NCI-H460 (cell line): ENCODE results near the gene DLK2. TPM values are rescaled to one million over a fixed set of nuclear protein-coding genes. Genes with fewer than 3 reads are reported as not detected.
"Not testable (repeated sequence)": the region's sequence is repeated elsewhere in the genome, so short reads cannot be mapped to it uniquely, and the experiment has no call there.

Source experiments
- DNase-seq: peaks from one replicate; pipeline ENCODE4 v3.0.0-alpha.2; 2016; ENCODE audit warnings: low read depth; ENCODE audit errors: extremely low read depth
- total RNA-seq: library from RNA; depleted of rRNA; stranded (reverse); fragments of >200 nt; shearing (Covaris generic); gene quantifications from 2 replicates; pipeline ENCODE4 v1.2.3, GENCODE V29; 2014

Gene DLK2
- total RNA-seq, 1 experiment from 2014 or later: not detected

GRCh38 chr6:43481591-43482236 is 26.4 kb upstream of the DLK2 start:
- DNase-seq: no peak

DNA sequence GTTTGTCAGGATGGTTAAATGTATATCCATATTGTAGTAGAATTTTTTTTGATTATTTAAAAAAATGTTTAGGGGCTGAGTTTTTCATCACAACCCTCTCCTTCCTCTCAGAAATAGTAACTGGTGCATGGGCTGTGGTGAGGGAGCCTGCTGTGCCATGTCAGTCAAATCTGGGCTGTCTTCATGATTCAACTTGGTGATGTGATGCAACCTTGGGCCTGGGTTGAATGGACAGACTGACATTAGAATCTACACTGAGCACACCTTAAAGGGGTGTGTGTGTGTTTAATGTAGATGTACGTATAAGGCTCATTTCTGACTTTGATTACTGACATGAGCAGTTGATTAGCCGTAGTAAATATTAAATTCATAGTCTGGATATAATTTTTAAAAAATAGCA is 25.7 kb upstream of the DLK2 start:
- DNase-seq: no peak

- no peak for DNase-seq
Observed at GRCh38 chr6:43478008-43478372, 22.6 kb upstream of the DLK2 start.

DNA sequence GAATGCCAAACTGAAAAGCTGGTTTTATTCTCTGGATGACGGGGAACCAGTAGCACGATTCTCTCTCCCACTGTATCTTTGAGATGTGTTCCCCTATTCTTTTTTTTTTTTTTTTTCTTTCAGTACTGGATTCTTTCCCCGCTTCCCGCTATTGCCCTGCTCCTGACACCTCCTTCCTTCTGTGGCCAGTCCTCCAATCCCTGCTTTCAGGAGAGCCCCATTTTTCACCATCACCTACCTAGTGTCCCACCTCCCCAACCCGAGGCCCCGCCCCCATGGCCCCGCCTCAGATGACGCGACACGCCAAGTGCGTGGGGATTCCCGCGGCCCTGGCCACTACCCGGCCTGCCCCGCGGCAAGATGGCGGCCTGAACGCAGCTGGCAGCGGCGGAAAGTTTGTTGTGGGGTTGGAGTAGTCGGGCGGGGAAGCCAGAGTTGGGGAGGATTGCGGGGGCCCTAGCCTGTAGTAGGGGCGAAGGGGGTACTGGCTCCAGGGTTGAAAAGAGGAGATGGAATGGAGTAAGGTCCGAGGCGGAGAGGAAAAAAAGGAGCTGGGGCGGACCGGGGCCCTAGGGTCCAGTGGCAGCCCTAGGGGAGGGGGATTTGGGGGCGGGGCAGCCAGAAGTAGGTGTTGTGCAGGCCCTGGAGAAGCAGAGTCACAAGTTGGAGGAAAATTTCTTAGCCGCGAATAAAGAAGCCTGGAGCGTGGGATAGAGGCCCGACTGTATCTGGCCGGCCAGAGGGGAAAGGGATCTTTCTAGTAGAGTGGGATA is 22.1 kb upstream of the DLK2 start, which contains the start of gene TJAP1:
Gene TJAP1, plus strand, starts transcription at position 336 of the 773 bp plus-strand sequence. CDS start 21,432 bp downstream, outside the sequence.
- DNase-seq: peak; percentile 77

DNA sequence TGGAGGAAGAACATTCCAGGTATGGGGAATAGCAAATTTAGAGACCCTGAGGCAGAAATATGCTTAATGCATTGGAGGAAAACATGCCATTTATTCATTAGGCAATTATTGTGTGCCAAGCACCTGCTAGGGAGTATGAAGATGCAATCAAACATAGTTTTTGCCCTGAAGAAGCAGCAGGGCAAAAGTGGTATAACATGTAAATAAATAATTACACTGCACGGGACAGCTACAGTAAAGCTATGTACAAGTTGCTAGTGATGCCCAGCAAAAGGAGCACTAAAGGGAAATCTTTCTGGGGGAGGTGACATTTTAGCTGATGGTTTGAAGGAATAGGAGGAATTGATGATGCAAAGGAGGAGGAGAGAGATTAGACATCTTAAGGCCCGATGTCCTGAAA is 21.4 kb upstream of the DLK2 start:
- no peak for DNase-seq

- DNase-seq: no peak
Observed at GRCh38 chr6:43475516-43475915, 20.2 kb upstream of the DLK2 start.

DNA sequence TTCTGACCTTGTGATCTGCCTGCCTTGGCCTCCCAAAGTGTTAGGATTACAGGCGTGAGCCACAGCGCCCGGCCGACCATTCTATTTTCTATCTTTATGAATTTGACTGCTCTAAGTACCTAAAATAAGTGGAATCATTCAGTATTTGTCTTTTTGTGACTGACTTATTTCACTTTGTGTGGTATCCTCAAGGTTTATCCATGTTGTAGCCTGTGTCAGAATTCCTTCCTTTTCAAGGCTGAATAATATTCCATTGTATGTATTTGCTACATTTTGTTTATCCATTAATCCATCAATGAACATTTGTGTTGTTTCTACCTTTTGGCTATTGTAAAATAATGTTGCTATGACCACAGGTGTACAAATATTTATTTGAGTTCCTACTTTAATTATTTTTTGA is 17.2 kb upstream of the DLK2 start:
- no peak for DNase-seq

- DNase-seq: no peak
Observed at GRCh38 chr6:43471399-43471798, 16.1 kb upstream of the DLK2 start.

DNA sequence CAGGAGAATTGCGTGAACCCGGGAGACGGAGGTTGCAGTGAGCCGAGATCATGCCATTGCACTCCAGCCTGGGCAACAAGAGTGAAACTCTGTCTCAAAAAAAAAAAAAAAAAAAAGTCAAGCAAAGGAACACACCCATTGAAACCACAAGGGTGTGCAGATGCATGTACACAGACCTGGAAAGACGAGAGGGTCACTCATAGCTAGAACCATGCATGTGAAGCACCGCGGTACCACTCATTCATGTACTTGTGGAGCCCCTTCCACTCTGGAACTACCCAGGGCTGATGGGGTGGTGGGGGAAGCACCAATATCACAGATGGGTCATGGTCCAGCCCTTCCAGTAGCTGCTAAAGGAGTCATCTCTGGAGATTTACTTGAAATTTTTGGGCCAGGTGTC is 14.6 kb upstream of the DLK2 start:
- DNase-seq: no peak

- DNase-seq: no peak
Observed at GRCh38 chr6:43468748-43469681, 13.7 kb upstream of the DLK2 start.

GRCh38 chr6:43468240-43468639 is 12.9 kb upstream of the DLK2 start:
- no peak for DNase-seq

GRCh38 chr6:43467752-43468151 is 12.4 kb upstream of the DLK2 start:
- no peak for DNase-seq

GRCh38 chr6:43467265-43467664 is 11.9 kb upstream of the DLK2 start:
- DNase-seq: not testable (repeated sequence)

DNA sequence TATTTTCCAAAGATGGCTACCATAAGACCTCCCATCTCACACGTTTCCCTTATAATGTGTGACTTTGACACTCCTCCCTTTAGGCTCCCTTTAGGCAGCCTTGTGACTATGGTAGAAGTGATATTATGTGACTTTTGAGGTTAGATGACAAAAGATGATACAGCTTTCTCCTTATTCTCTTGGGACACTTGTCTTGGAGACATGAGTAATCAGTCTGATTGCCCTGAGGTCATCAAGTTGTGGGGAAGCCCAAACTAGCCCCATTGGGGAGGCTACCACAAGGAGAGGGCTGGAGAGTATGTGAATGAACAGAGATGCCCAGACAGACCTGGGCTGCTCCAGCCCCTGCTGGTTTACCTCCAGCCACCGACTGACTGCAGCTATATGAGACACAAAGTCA is 10.6 kb upstream of the DLK2 start:
- DNase-seq: no peak

DNA sequence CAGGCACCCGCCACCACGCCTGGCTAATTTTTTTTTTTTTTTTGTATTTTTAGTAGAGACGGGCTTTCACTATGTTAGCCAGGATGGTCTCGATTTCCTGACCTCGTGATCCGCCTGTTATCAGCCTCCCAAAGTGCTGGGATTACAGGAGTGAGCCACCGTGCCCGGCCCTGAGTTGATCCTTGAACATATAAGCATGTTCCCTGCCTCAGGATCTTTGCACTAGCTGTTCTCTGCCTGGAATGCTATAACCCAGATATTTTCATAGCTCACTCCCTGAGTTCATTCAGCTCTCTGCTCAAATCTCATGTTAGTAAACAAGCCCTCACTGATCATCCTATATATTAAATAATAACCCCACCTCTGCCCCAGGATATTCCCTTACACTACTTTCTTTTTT is 9.0 kb upstream of the DLK2 start:
- no peak for DNase-seq

GRCh38 chr6:43461936-43462335 is 6.6 kb upstream of the DLK2 start:
- no peak for DNase-seq

GRCh38 chr6:43460032-43460431 is 4.7 kb upstream of the DLK2 start:
- DNase-seq: no peak

GRCh38 chr6:43459535-43459934 is 4.2 kb upstream of the DLK2 start:
- no peak for DNase-seq

DNA sequence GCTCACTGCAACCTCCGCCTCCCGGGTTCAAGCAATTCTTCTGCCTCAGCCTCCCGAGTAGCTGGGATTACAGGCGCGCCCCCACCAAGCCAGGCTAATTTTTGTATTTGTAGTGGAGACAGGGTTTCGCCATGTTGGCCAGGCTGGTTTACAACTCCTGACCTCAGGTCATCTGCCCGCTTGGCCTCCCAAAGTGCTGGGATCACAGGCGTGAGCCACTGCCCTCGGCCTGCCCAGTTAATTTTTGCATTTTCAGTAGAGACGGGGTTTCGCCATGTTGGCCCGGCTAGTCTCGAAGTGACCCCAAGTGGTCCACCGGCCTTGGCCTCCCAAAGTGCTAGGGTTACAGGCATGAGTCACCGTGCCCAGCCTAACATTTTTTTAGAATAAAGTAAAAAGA is 2.8 kb upstream of the DLK2 start:
- not testable (repeated sequence) for DNase-seq

DNA sequence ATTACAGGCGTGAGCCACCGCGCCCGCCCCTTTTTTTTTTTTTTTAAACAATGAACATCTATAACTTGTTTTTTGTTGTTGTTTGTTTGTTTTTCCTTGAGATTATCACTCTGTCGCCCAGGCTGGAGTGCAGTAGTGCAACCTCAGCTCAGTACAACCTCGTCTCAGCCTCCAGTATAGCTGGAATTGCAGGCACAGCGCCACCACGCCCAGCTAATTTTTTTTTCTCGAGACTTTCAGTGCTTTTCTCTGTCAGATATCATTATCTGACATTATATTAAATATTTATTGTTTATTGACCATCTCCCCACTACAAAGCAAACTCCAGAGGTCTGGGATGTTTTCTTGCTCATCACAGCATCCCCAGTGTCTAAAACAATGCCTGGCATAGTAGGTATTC is 2.3 kb upstream of the DLK2 start:
- no peak for DNase-seq
